ENCODE data around the gene C2CD2.

DNA sequence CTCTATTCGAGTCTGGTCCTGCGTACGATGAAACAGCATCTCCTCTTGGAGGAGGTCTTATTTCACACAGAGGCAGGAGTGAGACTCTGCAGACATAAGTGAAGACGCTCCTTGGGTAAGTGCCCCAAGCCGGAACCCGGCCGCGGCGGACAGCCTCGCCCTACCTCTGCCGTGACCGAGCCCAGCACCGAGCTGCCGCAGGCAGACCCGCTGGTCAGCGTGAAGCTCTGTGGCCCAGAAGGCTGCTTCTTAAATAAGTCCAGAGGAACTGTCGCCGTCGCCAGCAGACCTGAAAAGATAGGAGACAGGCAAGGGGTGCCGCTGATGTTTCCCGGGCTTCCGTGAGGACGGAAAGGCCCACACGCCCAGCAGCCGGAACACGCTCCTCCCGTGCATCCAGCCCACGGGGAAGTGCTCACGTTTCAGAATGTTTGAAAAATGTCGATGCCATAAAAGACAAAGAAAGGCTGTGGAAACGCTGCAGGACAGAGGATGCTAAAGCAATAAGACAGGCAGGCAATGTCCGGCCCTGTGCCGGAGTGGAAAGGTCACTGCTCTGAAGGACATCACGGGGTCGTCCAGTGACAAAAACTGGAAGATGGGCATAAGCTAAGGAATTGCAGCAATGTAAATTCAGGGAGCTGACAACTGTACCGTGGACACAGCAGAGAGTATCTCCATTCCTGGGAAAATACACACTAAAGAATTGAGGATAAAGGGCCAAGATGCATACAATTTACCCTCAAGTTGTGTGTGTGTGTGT lies 46.1 kb downstream of the C2CD2 start:
- TF ChIP-seq JUN (IDR thresholded peaks at IDR 0.05; ENCODE audit: low read depth, low read length) (no peak), CBX8 (IDR thresholded peaks at IDR 0.05; ENCODE audit: borderline replicate concordance, low read depth, low read length) (no peak), ZNF274 (IDR thresholded peaks at IDR 0.05; ENCODE audit: borderline replicate concordance, extremely low read depth, low read length) (no peak), EZH2 (IDR thresholded peaks at IDR 0.05; ENCODE audit: low read depth, low read length, severe bottlenecking) (no peak), CEBPB (IDR thresholded peaks at IDR 0.05; ENCODE audit: low read depth, low read length) (no peak), BCL11A (IDR thresholded peaks at IDR 0.05; ENCODE audit: low read depth in 2 of 2, low read length in 2 of 2) (no peak), RFX5 (IDR thresholded peaks at IDR 0.05; ENCODE audit: borderline replicate concordance, low read depth, low read length) (no peak), TCF12 (IDR thresholded peaks at IDR 0.05; ENCODE audit: low read depth, low read length) (no peak), RAD21 (IDR thresholded peaks at IDR 0.05 in 1 of 2, conservative IDR thresholded peaks at IDR 0.05 in 1 of 2; ENCODE audit: low read depth in 2 of 2, low read length in 2 of 2) (no peak), SIN3A (conservative IDR thresholded peaks at IDR 0.05 in 1 of 2, IDR thresholded peaks at IDR 0.05 in 1 of 2; ENCODE audit: low read depth in 1 of 2, low read length in 2 of 2) (no peak), CHD1 (IDR thresholded peaks at IDR 0.05; ENCODE audit: low read depth, low read length) (no peak)
- TF ChIP-seq, protein P1, sequence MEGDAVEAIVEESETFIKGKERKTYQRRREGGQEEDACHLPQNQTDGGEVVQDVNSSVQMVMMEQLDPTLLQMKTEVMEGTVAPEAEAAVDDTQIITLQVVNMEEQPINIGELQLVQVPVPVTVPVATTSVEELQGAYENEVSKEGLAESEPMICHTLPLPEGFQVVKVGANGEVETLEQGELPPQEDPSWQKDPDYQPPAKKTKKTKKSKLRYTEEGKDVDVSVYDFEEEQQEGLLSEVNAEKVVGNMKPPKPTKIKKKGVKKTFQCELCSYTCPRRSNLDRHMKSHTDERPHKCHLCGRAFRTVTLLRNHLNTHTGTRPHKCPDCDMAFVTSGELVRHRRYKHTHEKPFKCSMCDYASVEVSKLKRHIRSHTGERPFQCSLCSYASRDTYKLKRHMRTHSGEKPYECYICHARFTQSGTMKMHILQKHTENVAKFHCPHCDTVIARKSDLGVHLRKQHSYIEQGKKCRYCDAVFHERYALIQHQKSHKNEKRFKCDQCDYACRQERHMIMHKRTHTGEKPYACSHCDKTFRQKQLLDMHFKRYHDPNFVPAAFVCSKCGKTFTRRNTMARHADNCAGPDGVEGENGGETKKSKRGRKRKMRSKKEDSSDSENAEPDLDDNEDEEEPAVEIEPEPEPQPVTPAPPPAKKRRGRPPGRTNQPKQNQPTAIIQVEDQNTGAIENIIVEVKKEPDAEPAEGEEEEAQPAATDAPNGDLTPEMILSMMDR (IDR thresholded peaks at IDR 0.05; ENCODE audit: control extremely low read depth in 1 of 3, insufficient read depth in 1 of 3, low read depth in 1 of 3, low read length in 3 of 3) = no peak
- TF ChIP-seq, protein P2, sequence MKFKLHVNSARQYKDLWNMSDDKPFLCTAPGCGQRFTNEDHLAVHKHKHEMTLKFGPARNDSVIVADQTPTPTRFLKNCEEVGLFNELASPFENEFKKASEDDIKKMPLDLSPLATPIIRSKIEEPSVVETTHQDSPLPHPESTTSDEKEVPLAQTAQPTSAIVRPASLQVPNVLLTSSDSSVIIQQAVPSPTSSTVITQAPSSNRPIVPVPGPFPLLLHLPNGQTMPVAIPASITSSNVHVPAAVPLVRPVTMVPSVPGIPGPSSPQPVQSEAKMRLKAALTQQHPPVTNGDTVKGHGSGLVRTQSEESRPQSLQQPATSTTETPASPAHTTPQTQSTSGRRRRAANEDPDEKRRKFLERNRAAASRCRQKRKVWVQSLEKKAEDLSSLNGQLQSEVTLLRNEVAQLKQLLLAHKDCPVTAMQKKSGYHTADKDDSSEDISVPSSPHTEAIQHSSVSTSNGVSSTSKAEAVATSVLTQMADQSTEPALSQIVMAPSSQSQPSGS (IDR thresholded peaks at IDR 0.05; ENCODE audit: low read length) = no peak
- TF ChIP-seq, protein P3, sequence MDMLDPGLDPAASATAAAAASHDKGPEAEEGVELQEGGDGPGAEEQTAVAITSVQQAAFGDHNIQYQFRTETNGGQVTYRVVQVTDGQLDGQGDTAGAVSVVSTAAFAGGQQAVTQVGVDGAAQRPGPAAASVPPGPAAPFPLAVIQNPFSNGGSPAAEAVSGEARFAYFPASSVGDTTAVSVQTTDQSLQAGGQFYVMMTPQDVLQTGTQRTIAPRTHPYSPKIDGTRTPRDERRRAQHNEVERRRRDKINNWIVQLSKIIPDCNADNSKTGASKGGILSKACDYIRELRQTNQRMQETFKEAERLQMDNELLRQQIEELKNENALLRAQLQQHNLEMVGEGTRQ (IDR thresholded peaks at IDR 0.05; ENCODE audit: low read length) = no peak
